RPMI8226 (cell line): ENCODE results near the gene CAP2.
"Not testable (repeated sequence)": the region's sequence is repeated elsewhere in the genome, so short reads cannot be mapped to it uniquely, and the experiment has no call there.

ENCODE experiments used
- DNase-seq: peaks from one replicate; pipeline ENCODE4 v3.0.0-alpha.2; 2015

CAP2 gene

DNA sequence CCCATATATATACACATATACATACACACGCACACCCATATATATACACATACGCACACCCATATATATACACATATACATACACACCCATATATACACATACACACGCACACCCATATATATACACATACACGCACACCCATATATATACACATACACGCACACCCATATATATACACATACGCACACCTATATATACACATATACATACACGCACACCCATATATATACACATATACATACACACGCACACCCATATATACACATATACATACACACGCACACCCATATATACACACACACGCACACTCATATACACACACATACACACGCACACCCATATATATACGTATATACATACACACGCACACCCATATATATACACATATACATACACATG is 193.2 kb downstream of the CAP2 start:
- DNase-seq, result not testable (repeated sequence)

DNA sequence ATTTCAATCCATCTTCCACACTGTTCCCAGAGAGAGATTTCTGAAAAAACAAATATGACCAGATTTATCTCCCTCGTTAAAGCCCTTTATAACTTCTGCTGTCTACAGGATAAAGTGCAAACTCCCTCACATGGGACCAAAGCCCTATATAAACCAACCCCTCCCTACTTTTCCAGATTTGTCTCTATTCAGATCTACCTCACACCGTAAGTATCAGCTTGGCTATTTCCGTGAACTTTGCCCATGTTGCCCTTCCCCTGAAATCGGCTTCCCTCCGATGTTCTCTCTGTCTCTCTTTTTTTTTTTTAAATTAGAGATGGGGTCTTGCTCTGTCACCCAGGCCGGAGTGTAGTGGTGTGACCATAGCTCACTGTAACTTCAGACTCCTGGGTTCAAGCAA is 194.6 kb downstream of the CAP2 start:
- no peak for DNase-seq

DNA sequence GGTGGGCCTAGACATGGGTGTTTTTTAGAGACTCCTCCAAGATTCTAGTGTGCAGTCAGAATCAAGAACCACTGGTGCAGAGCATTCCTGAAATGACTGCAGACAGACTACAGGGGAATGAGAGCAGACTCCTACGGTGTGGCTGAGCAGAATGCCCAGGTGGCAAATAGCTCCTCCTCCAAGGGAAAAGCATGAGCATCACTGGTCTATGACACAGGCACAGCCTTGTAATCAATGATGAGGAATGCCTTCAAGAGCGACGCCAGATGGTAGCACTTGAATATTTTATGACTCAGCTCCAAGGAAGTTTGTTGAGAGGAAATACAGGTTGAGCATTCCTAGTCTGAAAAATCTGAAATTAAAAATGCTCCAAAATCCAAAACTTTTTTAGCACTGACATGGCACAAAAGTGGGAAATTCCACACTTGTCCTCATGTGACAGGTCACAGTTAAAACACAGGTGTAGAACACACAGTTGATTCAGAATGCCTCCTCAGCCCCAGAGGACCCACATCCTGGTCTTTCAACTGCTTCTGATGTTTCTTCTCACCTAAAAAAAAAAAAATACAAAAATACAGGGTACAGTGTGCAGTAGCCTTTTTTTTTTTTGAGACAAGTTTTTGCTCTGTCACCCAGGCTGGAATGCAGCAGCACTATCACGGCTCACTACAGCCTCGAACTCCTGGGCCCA is 196.2 kb downstream of the CAP2 start:
- DNase-seq, result no peak

DNA sequence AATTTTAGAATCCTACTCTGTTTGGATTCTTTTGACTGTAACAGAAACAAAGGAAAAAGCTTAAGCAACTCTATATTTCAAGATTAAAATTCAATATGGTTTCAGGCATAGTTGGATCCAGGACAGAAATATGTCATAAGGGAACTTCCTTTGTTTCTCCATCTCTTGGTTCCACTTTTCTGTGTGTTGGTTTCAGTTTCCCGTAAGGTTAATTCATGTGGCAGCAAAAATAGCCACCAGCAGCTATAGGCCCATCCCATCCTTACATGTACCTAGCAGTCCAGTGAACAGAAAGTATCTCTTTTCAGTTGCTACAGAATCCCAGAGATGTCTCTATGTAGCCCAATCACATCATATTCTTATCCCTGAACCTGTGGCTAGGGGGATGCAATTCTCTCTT is 197.9 kb downstream of the CAP2 start:
- DNase-seq, result peak; percentile 44

- DNase-seq, result no peak
Measured at GRCh38 chr6:17593246-17593645, 199.9 kb downstream of the CAP2 start.

DNA sequence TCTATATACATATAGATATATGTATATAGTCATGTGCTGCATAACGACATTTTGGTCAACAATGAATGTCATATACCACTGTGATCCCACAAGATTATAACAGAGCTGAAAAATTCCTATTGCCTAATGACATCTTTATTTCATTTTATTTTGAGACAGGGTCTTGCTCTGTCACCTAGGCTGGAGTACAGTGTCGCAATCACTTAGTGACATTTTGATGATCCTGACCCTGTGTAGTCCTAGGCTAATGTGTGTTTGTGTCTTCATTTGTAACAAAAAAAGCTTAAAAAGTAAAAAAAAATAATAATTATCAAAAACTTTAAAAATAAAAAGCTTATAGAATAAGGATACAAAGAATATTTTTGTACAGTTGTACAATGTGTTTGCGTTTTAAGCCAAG is 202.7 kb downstream of the CAP2 start:
- no peak for DNase-seq

DNA sequence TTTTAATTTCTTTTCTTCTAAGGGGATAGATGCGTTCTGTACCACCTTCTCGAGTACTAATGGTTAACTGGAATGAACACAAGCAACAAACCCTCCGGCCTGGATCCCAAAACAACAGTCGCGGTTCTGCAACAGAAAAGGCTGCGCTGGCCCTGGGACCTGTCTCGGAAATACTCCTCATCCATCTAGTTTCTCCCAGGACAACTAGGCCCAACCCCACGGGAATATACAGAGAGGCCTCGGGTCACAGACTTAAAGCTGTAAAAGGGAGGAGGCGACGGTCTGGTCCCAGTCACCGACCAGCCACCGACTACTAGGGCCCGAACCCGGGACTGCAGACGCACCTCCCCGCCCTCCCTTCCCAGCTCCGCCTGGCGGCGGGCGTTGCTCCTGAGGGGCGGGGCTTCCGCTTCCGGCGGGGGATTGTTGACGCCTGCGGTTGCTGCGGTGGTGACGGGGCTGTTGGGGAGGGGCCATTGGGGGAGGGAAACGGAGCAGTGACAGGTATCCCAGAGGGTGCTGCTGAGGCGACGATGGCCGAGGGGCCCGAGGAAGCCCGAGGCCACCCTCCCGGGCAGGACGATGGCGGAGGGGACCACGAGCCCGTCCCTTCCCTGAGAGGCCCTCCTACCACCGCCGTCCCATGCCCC is 206.6 kb downstream of the CAP2 start, which contains the start of gene FAM8A1:
Gene FAM8A1, plus strand, starts transcription at position 426 of the 650 bp plus-strand sequence. Its CDS starts 108 bp downstream, at position 534.
- DNase-seq, result peak; percentile 99

GRCh38 chr6:17600527-17601385 is 207.4 kb downstream of the CAP2 start:
- DNase-seq, result peak; percentile 75

DNA sequence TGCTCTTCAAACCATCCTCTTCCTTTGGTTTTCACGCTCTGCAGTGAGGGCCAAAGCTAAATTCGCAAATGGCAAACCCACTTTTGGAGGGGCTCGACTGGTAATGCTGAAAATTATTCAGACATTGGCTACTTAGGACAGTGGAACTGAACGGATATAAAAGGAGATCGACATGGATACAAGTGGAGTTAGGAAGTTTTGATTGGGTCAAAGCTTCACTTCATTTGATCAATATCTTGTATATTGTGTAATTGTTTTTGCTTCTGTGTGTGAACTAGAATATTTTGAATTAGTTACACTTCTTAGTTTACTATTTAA is 207.9 kb downstream of the CAP2 start:
- DNase-seq, result no peak

GRCh38 chr6:17602888-17603287 is 209.5 kb downstream of the CAP2 start:
- DNase-seq, result no peak

GRCh38 chr6:17606606-17607005 is 213.2 kb downstream of the CAP2 start:
- no peak for DNase-seq
